Brain pericyte (primary cell): ENCODE results near the gene LZTS3.
"Not testable (repeated sequence)": the region's sequence is repeated elsewhere in the genome, so short reads cannot be mapped to it uniquely, and the experiment has no call there.

Source experiments
- DNase-seq: peaks from one replicate; pipeline ENCODE4 v3.0.0-alpha.2; 2012; ENCODE audit warnings: low read depth, low spot score

LZTS3 gene

GRCh38 chr20:3172933-3173609 lies at the start of gene LZTS3:
LZTS3 (minus strand) TSS chr20:3173549; CDS start chr20:3167163, 6,386 bp downstream.
- DNase-seq = no peak

- no peak for DNase-seq
These were observed 48.3 kb upstream of the LZTS3 start for GRCh38 chr20:3221398-3222226.

DNA sequence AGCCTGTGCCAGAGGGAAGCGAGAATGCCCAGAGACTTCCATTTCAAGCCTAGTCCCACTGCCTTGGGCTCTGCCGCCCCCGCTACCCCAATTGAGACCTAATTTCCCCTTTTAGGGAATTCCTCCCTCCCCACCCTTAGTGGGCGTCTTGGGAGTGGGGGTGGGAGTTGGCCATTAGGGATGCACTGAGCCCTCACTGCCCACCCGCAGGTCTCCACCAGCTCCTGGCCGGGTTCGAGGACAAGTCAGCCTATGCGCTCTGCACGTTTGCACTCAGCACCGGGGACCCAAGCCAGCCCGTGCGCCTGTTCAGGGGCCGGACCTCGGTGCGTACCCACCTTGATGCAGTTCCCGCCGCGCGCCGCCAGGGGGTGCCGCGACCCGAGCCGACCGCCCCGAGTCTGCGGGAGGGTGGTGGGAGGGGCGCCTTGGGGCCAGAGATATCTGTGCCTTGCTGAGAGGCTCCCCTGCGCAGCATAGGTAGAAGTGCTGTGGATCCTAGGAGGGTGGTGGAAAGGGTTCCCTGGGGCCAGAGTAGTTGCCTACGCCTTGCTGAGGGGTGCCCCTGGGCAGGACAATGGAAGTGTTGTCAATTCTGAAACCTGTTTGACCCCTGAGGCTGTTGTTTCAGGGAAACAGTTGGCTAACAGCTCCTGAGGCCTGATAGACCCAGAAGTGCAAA lies 45.1 kb upstream of the LZTS3 start:
- DNase-seq = no peak

DNA sequence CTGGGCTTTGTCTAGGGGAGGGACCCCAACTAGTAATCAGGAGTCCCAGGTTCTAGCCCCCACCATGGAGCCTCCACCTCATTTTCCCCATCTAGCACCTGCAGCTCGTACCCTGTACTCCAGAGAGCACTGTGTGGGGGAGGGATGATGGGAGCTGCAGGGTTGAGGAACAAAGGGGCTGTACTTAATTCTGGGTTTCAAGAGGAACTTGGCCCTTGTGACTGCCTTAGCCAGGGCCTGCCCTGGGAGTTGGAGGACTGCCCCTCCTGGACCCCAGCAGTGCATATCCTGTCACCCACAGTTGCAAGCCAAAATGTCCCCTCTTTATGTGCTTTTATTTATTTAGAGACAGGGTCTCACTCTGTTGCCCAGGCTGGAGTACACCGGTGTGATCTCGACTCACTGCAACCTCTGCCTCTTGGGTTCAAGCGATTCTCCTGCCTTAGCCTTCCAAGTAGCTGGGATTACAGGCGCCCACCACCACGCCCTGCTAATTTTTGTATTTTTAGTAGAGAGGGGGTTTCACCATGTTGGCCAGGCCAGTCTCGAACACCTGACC lies 42.1 kb upstream of the LZTS3 start:
- not testable (repeated sequence) for DNase-seq

- DNase-seq = no peak
These were observed 39.9 kb upstream of the LZTS3 start for GRCh38 chr20:3213226-3213625.

DNA sequence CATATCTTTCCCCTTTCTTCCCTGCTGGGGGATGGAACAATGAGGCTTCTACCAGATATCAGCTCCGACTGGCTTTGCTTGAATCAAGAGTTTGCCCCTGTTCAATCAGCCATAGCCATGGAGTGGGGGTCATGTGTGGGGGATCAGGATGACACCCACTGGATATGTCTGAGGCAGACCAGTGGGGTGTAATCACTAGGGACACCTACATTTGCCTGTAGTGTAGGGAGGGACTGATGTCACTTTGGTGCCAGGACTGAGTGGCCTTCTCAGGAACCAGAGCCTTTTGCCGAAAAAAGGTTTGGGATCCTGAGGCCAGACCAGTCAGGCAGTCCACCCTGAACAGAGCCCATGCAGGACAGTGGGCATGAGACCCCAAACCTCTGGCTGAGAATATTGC lies 37.0 kb upstream of the LZTS3 start:
- DNase-seq = no peak

DNA sequence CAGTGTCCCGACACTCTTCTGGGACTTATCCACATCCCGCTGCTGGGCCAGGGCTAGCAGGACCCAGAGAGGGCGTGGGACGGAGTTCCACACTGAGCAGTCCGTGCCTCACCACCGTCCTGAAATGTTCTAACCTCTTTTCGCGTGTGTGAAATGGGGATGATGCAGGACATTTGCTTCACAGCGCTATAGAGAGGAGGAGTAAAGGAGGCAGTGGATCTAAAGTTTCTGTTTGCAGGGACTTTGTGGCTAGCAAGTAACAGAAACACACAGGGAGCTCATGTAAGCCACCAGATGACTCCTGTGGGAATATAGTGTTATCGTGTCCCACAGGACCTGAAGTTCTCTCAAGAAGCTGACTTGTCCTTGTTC lies 36.6 kb upstream of the LZTS3 start:
- no peak for DNase-seq

DNA sequence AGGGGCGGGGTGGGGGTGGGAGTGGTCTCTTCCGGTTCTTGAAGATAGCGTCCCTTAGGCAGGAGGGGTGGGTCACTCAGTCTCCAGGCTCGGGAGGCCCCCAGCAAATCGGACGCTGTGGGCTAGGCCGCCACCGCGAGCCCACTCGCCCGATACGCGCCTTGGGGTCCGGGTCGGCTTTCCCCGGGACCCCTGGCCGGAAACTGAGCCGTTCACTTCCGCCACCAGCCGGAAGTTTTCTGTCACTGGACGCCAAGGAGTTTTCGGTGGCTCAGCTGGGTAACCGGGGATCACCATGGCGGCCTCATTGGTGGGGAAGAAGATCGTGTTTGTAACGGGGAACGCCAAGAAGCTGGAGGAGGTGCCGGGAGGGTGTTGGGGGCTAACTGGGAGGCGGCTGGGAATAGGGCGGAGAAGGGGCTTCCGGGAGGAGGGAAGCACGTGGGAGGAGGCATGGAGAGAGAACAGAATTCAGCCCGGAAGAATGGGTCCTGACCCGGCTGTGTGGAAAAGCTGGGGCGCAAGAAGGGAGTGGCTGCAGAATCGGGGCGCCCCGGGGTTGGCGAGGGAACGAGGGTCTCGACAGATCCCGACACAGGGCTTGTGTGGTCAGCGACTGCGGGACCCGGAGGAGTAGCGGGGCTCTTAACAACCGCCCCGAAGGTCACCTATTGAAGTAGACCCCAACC lies 36.1 kb upstream of the LZTS3 start, which contains the start of gene ITPA:
Gene ITPA, plus strand, starts transcription at position 242 of the 689 bp plus-strand sequence. Its CDS starts 54 bp downstream, at position 296.
- no peak for DNase-seq

GRCh38 chr20:3208786-3209256 lies 35.5 kb upstream of the LZTS3 start:
- DNase-seq = no peak

- DNase-seq = peak; percentile 51
These were observed 30.9 kb upstream of the LZTS3 start, which contains the start of gene DDRGK1 for GRCh38 chr20:3204124-3204794. DDRGK1 (minus strand) TSS chr20:3204682; CDS start chr20:3204627, 55 bp downstream.

- DNase-seq = no peak
These were observed 30.2 kb upstream of the LZTS3 start for GRCh38 chr20:3203315-3204123.

DNA sequence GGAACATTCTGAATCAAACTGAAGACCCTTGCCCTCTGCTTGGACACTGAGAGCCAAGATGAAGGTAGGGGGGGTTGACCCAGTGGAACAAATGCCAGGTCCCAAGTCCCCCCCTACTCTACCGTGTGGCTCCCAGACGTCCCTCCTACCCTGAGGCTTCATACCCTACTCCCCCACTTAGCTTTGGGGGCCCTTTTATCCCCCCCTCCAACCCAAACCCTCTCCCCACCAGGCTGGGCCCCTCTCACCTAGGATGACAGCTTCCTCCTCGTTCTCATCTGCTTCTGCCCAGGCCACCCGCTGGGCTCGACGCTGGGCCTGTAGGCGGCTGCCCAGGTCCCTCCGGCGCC lies 29.6 kb upstream of the LZTS3 start:
- no peak for DNase-seq

DNA sequence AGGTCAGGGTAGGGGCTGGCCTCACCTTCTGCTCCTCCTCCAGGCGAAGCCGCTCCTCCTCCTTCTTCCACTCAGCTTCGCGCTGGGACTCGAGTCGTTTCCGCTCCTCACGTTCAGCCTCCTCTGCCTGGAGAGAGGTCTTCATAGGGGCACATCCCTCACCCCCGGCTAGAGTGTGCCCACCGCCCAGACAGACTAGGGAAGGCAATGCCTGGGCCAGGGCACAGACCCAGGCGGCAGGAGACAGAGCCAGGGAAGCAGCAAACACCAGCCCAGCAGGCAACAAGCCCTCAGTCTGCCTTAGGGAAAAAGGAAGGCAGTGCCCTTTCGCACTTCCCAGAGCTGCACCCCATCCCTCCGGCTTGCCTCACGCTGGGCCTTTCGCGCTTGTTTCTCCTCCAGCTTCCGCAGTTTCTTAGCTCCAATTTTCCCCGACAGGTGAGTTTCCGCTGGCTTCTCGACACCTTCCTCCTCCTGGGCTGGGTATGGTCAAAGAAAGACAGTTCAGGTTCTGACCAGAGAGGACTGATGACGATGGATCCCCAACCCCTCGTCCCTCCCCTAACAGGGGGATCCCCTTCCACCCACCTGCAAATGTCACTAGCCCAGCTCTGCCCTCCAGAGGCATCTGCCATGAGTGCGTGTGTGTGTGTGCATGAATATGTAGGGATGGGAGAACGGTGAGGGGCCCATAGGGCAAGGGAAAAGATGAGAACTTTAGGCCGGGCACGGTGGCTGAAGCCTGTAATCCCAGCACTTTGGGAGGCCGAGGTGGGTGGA lies 26.8 kb upstream of the LZTS3 start:
- no peak for DNase-seq

- no peak for DNase-seq
These were observed 25.9 kb upstream of the LZTS3 start for GRCh38 chr20:3199206-3199605.

GRCh38 chr20:3195590-3196237 lies 22.4 kb upstream of the LZTS3 start:
- no peak for DNase-seq

GRCh38 chr20:3194617-3195280 lies 21.4 kb upstream of the LZTS3 start:
- no peak for DNase-seq

GRCh38 chr20:3193806-3194616 lies 20.7 kb upstream of the LZTS3 start:
- no peak for DNase-seq
